HG03139 (cell line): ENCODE data around the gene SMTN.
"Not testable (repeated sequence)": the region's sequence is repeated elsewhere in the genome, so short reads cannot be mapped to it uniquely, and the experiment has no call there.

Experiments
- ATAC-seq: cut with Tn5 transposase; IDR thresholded peaks from one replicate; pipeline ENCODE4 v1.9.1; 2021; ENCODE audit not compliant: unreplicated experiment

Gene SMTN

DNA sequence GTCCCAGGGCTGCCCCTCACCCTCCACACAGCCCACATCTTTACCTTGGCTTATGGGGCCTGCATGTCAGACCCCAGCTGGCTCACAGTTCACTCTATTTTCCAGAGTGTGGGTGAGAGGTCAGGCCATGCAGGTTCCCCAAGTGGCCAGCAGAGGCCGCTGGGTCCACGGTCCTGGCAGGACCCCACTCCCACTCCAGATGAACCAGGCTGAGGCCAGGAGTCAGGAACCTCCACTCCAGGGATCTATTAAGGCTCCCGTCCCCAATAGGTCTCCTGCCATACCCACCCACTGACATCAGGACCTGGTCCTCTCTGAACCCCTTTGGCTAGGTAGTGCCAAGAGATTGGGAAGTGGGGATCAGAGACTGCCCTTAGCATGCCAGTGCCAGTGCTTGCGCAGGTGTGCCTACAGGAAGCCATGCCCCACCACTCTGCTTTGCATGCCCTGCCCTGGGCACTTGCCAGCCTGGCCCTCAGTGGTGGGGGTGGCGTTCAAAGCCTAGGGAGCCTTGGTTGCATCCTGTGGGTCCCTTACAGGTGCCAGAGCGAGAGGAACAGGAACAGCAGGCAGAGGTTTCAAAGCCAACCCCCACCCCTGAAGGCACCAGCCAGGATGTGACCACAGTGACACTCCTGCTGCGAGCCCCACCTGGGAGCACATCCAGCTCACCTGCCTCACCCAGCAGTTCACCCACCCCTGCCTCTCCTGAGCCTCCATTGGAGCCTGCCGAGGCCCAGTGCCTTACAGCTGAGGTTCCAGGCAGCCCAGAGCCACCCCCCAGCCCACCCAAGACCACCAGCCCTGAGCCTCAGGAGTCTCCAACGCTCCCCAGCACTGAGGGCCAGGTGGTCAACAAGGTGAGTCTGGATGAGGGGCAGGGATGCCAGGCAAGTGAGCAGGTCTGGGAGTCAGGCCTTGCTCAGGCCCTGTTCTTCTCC lies 8.3 kb downstream of the SMTN start:
- ATAC-seq = no peak

GRCh38 chr22:31090217-31091085 lies 9.3 kb downstream of the SMTN start:
- no peak for ATAC-seq

GRCh38 chr22:31091106-31091975 lies 10.2 kb downstream of the SMTN start:
- ATAC-seq = no peak

- ATAC-seq = no peak
These were observed 11.0 kb downstream of the SMTN start for GRCh38 chr22:31092161-31092560.

- ATAC-seq = no peak
These were observed 12.2 kb downstream of the SMTN start for GRCh38 chr22:31093086-31093850.

GRCh38 chr22:31094021-31094551 lies 13.0 kb downstream of the SMTN start:
- no peak for ATAC-seq

DNA sequence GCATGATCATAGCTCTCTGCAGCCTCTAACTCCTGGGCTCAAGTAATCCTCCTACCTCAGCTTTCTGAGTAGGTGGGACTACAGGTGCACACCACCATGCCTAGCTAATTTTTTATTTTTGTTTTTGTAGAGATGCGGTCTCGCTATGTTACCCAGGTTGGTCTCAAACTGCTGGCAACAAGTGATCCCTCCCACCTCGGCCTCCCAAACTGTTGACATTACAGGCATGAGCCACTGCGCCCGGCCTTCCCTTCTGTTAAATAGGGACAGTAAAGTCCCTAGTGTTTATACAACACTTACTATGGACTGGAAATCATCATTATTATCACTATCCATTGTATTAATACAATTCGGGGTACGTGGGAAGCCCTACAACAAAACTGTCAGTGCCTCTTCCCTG lies 13.6 kb downstream of the SMTN start:
- no peak for ATAC-seq

DNA sequence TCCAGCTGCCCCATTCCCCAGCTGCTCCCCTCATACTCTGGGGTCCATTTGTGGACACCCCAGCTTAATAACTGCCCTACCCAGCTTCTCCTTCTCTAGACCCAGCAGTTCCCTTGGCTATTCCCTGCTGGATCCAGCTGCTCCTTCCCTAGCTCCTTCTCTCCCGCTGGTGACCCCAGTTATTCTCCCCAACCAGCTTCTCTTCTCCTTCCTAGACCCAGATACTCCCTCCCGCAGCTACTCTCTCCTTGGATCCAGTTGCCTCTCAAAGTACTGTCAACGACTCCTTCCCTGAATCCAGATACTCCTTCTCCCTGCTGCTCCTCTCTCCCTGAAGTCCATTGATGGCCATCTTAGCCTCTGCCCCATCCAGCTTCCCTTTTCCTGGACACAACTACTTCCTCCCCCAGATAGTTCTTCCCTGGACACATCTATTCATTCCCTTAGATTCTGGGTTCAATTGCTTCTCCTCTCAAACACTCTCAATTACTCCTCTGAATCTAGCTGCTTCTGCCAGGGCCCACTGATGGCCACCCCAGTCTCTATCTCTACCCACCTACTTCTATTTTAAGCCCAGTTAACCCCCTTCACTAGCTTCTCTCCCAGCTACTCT lies 14.6 kb downstream of the SMTN start:
- ATAC-seq = no peak

DNA sequence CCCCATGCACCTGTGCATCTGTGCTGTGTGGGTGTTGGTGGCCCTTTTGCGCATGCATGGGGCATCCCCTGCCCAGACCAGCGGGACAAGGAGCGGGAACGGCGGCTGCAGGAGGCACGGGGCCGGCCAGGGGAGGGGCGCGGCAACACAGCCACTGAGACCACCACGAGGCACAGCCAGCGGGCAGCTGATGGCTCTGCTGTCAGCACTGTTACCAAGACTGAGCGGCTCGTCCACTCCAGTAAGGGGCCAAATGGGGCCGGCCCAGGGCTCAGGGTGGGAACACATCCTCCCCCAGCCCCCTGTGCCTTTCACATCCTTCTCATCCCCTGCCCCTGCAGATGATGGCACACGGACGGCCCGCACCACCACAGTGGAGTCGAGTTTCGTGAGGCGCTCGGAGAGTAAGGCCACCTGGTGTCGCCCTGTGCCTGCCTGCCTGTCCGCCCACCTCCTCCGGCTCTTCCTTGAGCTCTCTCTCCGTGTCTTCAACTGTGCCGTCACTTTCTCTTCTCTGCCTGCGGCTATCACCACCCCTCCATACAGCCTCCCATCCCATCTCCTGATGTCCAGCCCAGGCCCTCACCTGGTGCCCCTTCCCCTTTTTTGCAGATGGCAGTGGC lies 15.7 kb downstream of the SMTN start:
- no peak for ATAC-seq

- ATAC-seq = not testable (repeated sequence)
These were observed 16.4 kb downstream of the SMTN start for GRCh38 chr22:31097539-31097938.

- no peak for ATAC-seq
These were observed 17.0 kb downstream of the SMTN start for GRCh38 chr22:31097941-31098631.

GRCh38 chr22:31098632-31099110 lies 17.6 kb downstream of the SMTN start:
- ATAC-seq = no peak

- ATAC-seq = no peak
These were observed 18.3 kb downstream of the SMTN start for GRCh38 chr22:31099386-31099785.

DNA sequence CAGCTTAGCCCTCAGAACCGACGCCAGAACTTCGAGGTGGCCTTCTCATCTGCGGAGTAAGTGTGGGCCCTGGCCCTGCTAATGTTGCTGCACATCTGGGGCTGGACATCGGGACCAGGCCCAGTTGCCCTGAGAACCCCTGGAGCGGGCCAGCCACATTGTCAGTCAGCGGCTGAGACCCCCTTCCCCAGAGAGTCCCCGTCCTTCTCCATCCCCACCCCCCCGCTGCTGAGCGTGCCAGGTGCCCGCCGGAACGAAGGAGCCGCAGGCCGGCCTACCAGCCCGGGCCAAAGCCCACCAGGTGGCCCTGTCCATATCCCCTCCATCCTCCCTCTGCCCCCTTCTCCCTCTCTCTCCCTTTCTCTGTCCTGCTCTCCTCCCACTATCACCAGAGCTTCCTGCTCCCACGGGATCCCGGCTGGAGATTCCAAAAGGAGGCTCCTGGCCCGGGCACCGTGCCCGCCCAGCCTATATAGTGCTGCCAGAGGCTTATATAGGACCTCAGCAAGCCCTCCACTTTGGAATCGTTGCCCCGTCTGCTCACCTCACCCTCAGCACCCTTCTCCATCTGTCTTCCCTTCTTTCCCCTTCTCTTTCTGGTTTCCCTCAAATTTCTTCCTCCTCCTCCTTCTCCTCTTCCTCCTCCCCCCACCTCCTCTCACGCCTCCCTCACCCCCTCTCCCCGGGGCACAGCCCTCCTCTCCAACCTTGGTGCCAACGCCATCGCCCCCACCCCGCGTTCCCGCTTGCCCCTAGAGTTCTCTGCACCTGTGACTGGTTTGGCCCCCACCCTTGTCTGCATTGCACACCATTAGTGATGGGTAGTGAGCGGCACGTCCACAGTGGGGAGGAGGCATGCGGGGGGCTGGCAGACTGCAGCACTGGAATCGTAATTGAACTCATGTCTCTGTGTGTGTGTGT lies 19.0 kb downstream of the SMTN start:
- ATAC-seq = no peak

- no peak for ATAC-seq
These were observed 19.8 kb downstream of the SMTN start for GRCh38 chr22:31100762-31101525.

DNA sequence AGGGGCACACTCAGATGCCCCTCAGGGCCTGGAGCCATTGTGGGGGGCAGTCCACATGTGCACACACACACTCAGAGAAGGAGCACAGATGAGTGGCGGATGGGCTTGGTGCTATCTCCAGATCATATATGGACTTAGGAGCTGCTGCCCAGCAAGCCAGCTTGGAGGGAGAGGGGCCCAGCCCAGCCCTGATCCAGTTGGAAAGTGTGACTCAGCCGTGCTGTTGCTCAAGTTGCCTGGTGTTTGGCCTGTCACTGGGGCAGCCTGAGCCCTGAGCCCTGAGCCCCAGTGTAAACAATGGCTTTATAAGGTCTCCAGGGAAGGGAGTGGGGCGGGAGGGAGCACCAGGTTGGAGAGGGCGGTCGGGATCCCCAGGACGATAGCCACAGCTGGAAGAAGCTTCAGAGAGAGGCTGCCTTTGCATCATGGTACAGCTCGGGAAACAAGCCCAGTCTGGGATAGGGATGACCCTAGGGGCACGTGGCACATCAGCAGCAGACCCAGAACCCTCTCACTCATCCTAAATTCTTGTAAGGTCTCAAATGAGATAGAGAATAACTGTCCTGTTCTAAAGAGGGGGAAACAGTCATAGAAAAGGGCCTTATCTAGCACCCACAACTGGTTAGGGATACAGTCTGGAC lies 21.4 kb downstream of the SMTN start:
- ATAC-seq = no peak
